Measurements from ENCODE around the gene CPSF4L.

GRCh38 chr17:73257516-73257915 is 4.2 kb downstream of the CPSF4L start:
- TF ChIP-seq POLR2AphosphoS5 (IDR thresholded peaks at IDR 0.05; ENCODE audit: borderline replicate concordance, low read depth, low read length) (no peak), EZH2 (IDR thresholded peaks at IDR 0.05) (no peak)

All from SK-N-MC (cell line).